Measurements from ENCODE around the gene RPP25L. TPM values are rescaled to one million over a fixed set of nuclear protein-coding genes. Genes with fewer than 3 reads are reported as not detected.

RPP25L gene
- total RNA-seq, 4 donors from 2014 or later: 3.0 to 65.5 (median 22.1) TPM

DNA sequence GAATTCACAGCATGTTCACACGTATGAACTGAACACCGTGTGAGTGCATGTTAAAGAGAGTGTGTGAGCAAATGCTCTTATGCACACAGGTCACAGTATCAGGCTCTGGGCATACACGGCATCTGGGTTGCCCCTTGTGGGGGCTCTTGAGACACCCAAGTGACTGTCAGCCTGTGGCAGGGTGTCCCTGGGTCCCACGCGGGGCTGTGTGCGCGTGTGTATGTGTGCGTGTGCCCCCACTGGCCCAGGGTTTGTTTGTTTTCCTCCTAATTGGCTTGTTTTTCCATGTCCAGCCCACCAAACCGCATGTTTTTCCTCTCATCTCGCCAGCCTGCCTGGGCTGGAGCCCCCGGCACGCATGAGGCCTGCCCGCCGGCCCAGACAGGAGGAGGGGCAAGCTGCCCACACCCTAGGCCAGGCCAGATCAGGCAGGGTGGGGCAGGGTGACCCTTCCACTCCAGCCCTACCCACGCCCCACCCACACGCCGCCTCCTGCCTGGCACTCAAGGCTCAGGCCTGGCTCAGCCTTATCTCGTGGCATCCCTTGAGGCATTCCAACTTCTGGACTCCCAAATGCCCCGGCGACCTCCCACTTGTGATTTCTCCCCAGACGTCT, 51.2 kb downstream of the RPP25L start:
- Histone ChIP-seq H3K27ac (peak overlapping the region; percentile 44 to 70 (median 54)), H3K4me1 (peaks cover 0 to 26% (median 19%) of the 10 kb centered on the region in 4 donors), H3K27me3 (peaks cover 18% of the 10 kb centered on the region), H3K9me3 (no peaks in the 10 kb centered on the region), H3K36me3 (no peaks in the 10 kb centered on the region), H3K4me3 (no peak overlapping the region)
- WGBS, 2 donors (ENCODE audit: low coverage in 1 of 2): 31 to 54% methylated on average over 4 to 21 of the region's 21 CpGs
- TF ChIP-seq, protein P1, sequence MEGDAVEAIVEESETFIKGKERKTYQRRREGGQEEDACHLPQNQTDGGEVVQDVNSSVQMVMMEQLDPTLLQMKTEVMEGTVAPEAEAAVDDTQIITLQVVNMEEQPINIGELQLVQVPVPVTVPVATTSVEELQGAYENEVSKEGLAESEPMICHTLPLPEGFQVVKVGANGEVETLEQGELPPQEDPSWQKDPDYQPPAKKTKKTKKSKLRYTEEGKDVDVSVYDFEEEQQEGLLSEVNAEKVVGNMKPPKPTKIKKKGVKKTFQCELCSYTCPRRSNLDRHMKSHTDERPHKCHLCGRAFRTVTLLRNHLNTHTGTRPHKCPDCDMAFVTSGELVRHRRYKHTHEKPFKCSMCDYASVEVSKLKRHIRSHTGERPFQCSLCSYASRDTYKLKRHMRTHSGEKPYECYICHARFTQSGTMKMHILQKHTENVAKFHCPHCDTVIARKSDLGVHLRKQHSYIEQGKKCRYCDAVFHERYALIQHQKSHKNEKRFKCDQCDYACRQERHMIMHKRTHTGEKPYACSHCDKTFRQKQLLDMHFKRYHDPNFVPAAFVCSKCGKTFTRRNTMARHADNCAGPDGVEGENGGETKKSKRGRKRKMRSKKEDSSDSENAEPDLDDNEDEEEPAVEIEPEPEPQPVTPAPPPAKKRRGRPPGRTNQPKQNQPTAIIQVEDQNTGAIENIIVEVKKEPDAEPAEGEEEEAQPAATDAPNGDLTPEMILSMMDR (IDR thresholded peaks at IDR 0.05): no peak
- TF ChIP-seq POLR2AphosphoS5 (IDR thresholded peaks at IDR 0.05) (no peak), EP300 (IDR thresholded peaks at IDR 0.05; ENCODE audit: low read depth) (no peak), POLR2A (IDR thresholded peaks at IDR 0.05) (no peak)
- in situ Hi-C loops (cut with MboI; ENCODE audit: low pct_ligation_motif_present in 1 of 4, low pct_unique_long_range_greater_than_20kb in 1 of 4, low sequenced_read_pairs in 3 of 4) (no loop called here), intact Hi-C loops (cut with DNase I; ENCODE audit: low total_unique reads) (no loop called here)
- peak; percentile 78 for DNase-seq

Small RNAs within 50 kb of the gene (small RNA-seq; reads per million reads assigned to genes)
- gene CCL27: 0 reads per million in 4 donors

Other genes starting within 250 kb of the RPP25L start
- gene MYORG, start 235.2 kb downstream of the RPP25L start, total RNA-seq: 100 to 1,000 TPM in 1 of 4 donors, 10 to 100 TPM in 3; 42.0 to 113 (median 66.3) TPM
- 10 to 100 TPM in 1 of 4 donors, 1 to 10 TPM in 3; 3.7 to 15.3 (median 8.0) TPM for gene FAM219A, start 153.5 kb downstream of the RPP25L start, total RNA-seq
- not detected for gene DNAI1, start 153.3 kb downstream of the RPP25L start, total RNA-seq
- gene ENHO, start 89.1 kb downstream of the RPP25L start, total RNA-seq: 1 to 10 TPM in 2 of 4 donors, not detected in 2; 1.4 to 1.7 TPM
- 10 to 100 TPM in 1 of 4 donors, 1 to 10 TPM in 3; 5.2 to 59.1 (median 6.8) TPM for gene CNTFR, start 22.4 kb downstream of the RPP25L start, total RNA-seq
- 10 to 100 TPM; 41.6 to 78.9 (median 54.0) TPM for gene DCTN3, start 8.4 kb upstream of the RPP25L start, total RNA-seq
- not detected for gene ARID3C, start 17.0 kb upstream of the RPP25L start, total RNA-seq
- 100 to 1,000 TPM in 1 of 4 donors, 10 to 100 TPM in 3; 45.6 to 102 (median 62.6) TPM for gene SIGMAR1, start 25.7 kb upstream of the RPP25L start, total RNA-seq
- gene GALT, start 34.6 kb upstream of the RPP25L start, total RNA-seq: 100 to 1,000 TPM in 2 of 4 donors, 10 to 100 TPM in 2; 73.5 to 147 (median 97.3) TPM
- gene IL11RA, start 40.1 kb upstream of the RPP25L start, total RNA-seq: 10 to 100 TPM; 27.0 to 94.6 (median 47.5) TPM
- not detected for gene CCL27, start 50.6 kb upstream of the RPP25L start, total RNA-seq
- gene CCL19, start 79.2 kb upstream of the RPP25L start, total RNA-seq: not detected
- gene CCL21, start 98.0 kb upstream of the RPP25L start, total RNA-seq: 100 to 1,000 TPM in 1 of 4 donors, 10 to 100 TPM in 3; 45.4 to 123 (median 60.1) TPM

All from transverse colon (tissue), 4 donors.